Activated naive CD4-positive, alpha-beta T cell treated with anti-CD3 and anti-CD28 coated beads for 36 hours (primary cell): ENCODE results near the gene MDN1. TPM values are rescaled to one million over a fixed set of nuclear protein-coding genes. Genes with fewer than 3 reads are reported as not detected.

Experiments
- CTCF ChIA-PET: fragments of 350-600 bp; sonication (Branson Sonifier 250); formaldehyde crosslinking; loops from one replicate; lab custom pipeline; 2021; ENCODE audit warnings: antibody characterized with exemption; lab: Charles Lee
- DNase-seq: peaks from one replicate; pipeline ENCODE4 v3.0.0-alpha.2; 2020
- H3K27ac Mint-ChIP-seq: one replicate; pipeline ENCODE4 v1.8.0; 2021; ENCODE audit warnings: mild to moderate bottlenecking, mixed read lengths
- H3K27me3 Mint-ChIP-seq: one replicate; pipeline ENCODE4 v1.8.0; 2021; ENCODE audit warnings: low read depth, mixed read lengths
- H3K36me3 Mint-ChIP-seq: one replicate; pipeline ENCODE4 v1.8.0; 2021; ENCODE audit warnings: low read depth, mixed read lengths
- H3K4me1 Mint-ChIP-seq: one replicate; pipeline ENCODE4 v1.8.0; 2021; ENCODE audit warnings: low read depth, mixed read lengths
- H3K4me3 Mint-ChIP-seq: one replicate; pipeline ENCODE4 v1.8.0; 2021; ENCODE audit warnings: mild to moderate bottlenecking, moderate library complexity, mixed read lengths
- H3K9me3 Mint-ChIP-seq: one replicate; pipeline ENCODE4 v1.8.0; 2021; ENCODE audit warnings: mixed read lengths
- intact Hi-C: fragments of 100-400 bp; cut with micrococcal nuclease; formaldehyde crosslinking; loops from one replicate; pipeline ENCODE4 v1.15.1; 2023
- total RNA-seq, 2 experiments: library from RNA; stranded (reverse); gene quantifications; one replicate each; pipeline ENCODE4 v1.2.3, GENCODE V29; 2021

MDN1 gene
- total RNA-seq, 2 experiments from 2014 or later: 42.1 to 52.1 TPM

- Mint-ChIP-seq H3K4me3 (no peak overlapping the region), H3K36me3 (peaks cover 54% of the 10 kb centered on the region), H3K4me1 (no peaks in the 10 kb centered on the region), H3K9me3 (no peaks in the 10 kb centered on the region), H3K27ac (no peak overlapping the region), H3K27me3 (no peaks in the 10 kb centered on the region)
- intact Hi-C loops: no loop called here
- CTCF ChIA-PET: no interaction called here
- DNase-seq: no peak
These were observed 136.6 kb downstream of the MDN1 start for GRCh38 chr6:89682991-89683390.

GRCh38 chr6:89681983-89682564 lies 137.5 kb downstream of the MDN1 start:
- CTCF ChIA-PET: no interaction called here
- Mint-ChIP-seq H3K36me3 (peaks cover 55% of the 10 kb centered on the region), H3K4me3 (no peak overlapping the region), H3K27ac (no peak overlapping the region), H3K9me3 (no peaks in the 10 kb centered on the region), H3K4me1 (no peaks in the 10 kb centered on the region), H3K27me3 (no peaks in the 10 kb centered on the region)
- no peak for DNase-seq
- intact Hi-C loops: no loop called here

DNA sequence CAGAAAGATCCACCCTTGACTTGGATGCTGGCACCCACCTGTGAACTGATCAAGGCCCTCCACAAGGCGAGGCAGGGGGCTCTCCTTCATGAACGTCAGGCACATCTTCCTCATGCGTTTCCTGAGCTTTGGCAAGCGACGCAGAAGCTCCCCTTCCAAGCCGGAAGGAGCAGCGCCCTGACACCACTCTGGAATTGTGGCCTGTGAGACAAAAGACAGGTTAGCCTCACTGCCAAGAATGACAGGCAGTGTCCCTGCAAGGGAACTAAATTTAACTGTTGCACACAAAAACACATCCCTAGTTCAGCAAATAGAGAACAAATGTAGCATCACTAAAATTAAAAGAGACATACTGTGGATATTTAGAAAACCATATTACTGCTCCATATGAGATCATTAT lies 139.0 kb downstream of the MDN1 start:
- Mint-ChIP-seq H3K36me3 (peaks cover 56% of the 10 kb centered on the region), H3K9me3 (no peaks in the 10 kb centered on the region), H3K4me3 (no peak overlapping the region), H3K4me1 (no peaks in the 10 kb centered on the region), H3K27me3 (no peaks in the 10 kb centered on the region), H3K27ac (no peak overlapping the region)
- intact Hi-C loops: no loop called here
- CTCF ChIA-PET: no interaction called here
- no peak for DNase-seq

GRCh38 chr6:89680150-89680549 lies 139.4 kb downstream of the MDN1 start:
- CTCF ChIA-PET: no interaction called here
- H3K36me3 Mint-ChIP-seq: peaks cover 57% of the 10 kb centered on the region
- intact Hi-C loops: no loop called here

DNA sequence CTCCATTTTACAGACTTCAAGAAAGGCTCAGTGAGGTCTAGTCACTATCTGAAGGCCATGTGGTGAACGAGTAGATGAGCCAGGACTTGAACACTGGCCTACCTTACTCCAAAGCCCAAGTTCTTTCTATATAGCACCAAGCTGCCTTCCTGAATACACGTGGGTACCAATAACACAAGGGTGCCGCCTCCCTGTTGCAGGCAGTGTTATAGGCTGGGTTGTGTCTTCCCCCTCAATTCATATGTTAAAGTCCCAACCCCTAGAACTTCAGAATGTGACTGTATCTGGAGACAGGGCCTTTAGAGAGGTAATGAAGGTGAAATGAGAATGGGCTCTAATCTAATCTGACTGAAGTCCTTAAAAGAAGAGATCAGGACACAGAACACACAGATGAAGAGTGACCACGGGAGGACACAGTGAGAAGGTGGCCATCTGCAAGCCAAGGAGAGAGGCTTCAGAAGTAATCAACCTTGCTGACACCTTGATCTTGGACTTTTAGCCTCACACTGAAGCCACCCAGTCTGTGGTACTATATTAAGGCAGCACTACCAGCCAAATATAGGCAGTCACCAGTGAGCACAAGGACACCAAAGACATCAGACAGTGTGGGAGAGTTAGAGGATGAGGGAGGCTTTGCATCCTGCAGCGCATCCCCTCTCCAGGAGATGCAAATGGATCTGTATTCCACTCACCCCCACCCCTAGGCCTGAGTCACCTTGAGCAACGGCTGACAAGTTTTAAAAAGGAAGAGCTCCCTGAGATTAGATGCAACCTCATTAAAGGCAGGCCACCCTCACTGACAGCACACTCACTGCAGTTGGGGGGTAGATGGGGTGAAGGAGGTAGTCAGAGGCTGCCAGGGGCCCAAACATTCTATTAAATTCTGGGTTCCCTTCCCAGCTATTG lies 140.1 kb downstream of the MDN1 start:
- peaks cover 53% of the 10 kb centered on the region for H3K36me3 Mint-ChIP-seq
- H3K4me3 Mint-ChIP-seq: no peak overlapping the region
- CTCF ChIA-PET: interaction anchor here (0.8 to 1.2 kb wide), 2 partner anchors 11 to 307 kb away, joined by 3 read pairs; no protein-coding TSS in a partner anchor
- DNase-seq: no peak
- no peak overlapping the region for H3K27ac Mint-ChIP-seq
- no peaks in the 10 kb centered on the region for H3K9me3 Mint-ChIP-seq
- H3K27me3 Mint-ChIP-seq: no peaks in the 10 kb centered on the region
- intact Hi-C loops: no loop called here
- no peaks in the 10 kb centered on the region for H3K4me1 Mint-ChIP-seq

More at GRCh38 chr6:89680150-89680549, 139.4 kb downstream of the MDN1 start:
- H3K9me3 Mint-ChIP-seq: no peaks in the 10 kb centered on the region
- H3K4me1 Mint-ChIP-seq: no peaks in the 10 kb centered on the region
- no peak overlapping the region for H3K4me3 Mint-ChIP-seq
- H3K27ac Mint-ChIP-seq: no peak overlapping the region
- H3K27me3 Mint-ChIP-seq: no peaks in the 10 kb centered on the region
- no peak for DNase-seq

GRCh38 chr6:89678531-89678930 lies 141.1 kb downstream of the MDN1 start:
- Mint-ChIP-seq H3K4me3 (no peak overlapping the region), H3K9me3 (no peaks in the 10 kb centered on the region), H3K27ac (no peak overlapping the region), H3K27me3 (no peaks in the 10 kb centered on the region), H3K36me3 (peaks cover 51% of the 10 kb centered on the region), H3K4me1 (no peaks in the 10 kb centered on the region)
- CTCF ChIA-PET: interaction anchor here (0.7 to 1.2 kb wide), 2 partner anchors 25 to 306 kb away, joined by 3 to 4 read pairs; no protein-coding TSS in a partner anchor
- intact Hi-C loops: no loop called here
- DNase-seq: no peak

GRCh38 chr6:89675949-89676748 lies 143.4 kb downstream of the MDN1 start:
- intact Hi-C loops: no loop called here
- DNase-seq: no peak
- Mint-ChIP-seq H3K4me1 (no peaks in the 10 kb centered on the region), H3K9me3 (no peaks in the 10 kb centered on the region), H3K4me3 (no peak overlapping the region), H3K27me3 (no peaks in the 10 kb centered on the region), H3K27ac (no peak overlapping the region), H3K36me3 (peaks cover 53% of the 10 kb centered on the region)
- CTCF ChIA-PET: interaction anchor here (0.6 kb wide), 1 partner anchor 295 kb away, joined by 4 read pairs; no protein-coding TSS in a partner anchor

- intact Hi-C loops: no loop called here
- no peak overlapping the region for H3K4me3 Mint-ChIP-seq
- H3K36me3 Mint-ChIP-seq: peaks cover 35% of the 10 kb centered on the region
- no peaks in the 10 kb centered on the region for H3K9me3 Mint-ChIP-seq
- H3K27me3 Mint-ChIP-seq: no peaks in the 10 kb centered on the region
- H3K27ac Mint-ChIP-seq: no peak overlapping the region
- no peaks in the 10 kb centered on the region for H3K4me1 Mint-ChIP-seq
- CTCF ChIA-PET: no interaction called here
- DNase-seq: no peak
These were observed 148.5 kb downstream of the MDN1 start for GRCh38 chr6:89670935-89671565.

DNA sequence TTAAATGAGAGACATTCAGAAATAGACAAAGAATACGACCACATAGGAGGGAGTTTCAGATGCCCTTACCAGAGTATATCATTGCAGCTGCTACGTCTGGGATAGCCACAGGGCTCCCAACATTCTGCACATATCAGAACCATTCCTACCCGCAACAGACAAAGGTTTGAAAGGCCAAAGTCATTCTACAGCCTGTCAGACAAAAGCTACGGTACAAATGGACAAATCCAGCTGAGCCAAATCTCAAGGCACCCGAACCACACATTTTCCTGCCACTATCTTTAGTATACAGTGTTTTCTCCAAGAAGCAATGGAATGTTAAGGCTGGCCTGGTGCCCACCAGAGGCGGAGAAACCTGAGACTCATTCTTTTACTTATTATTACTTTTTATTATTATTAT lies 150.6 kb downstream of the MDN1 start:
- Mint-ChIP-seq H3K4me1 (no peaks in the 10 kb centered on the region), H3K36me3 (peaks cover 35% of the 10 kb centered on the region), H3K4me3 (no peak overlapping the region), H3K27ac (no peak overlapping the region), H3K27me3 (no peaks in the 10 kb centered on the region), H3K9me3 (no peaks in the 10 kb centered on the region)
- intact Hi-C loops: no loop called here
- CTCF ChIA-PET: interaction anchor here (1.3 kb wide), 1 partner anchor 10 kb away, joined by 3 read pairs; no protein-coding TSS in a partner anchor
- DNase-seq: no peak

DNA sequence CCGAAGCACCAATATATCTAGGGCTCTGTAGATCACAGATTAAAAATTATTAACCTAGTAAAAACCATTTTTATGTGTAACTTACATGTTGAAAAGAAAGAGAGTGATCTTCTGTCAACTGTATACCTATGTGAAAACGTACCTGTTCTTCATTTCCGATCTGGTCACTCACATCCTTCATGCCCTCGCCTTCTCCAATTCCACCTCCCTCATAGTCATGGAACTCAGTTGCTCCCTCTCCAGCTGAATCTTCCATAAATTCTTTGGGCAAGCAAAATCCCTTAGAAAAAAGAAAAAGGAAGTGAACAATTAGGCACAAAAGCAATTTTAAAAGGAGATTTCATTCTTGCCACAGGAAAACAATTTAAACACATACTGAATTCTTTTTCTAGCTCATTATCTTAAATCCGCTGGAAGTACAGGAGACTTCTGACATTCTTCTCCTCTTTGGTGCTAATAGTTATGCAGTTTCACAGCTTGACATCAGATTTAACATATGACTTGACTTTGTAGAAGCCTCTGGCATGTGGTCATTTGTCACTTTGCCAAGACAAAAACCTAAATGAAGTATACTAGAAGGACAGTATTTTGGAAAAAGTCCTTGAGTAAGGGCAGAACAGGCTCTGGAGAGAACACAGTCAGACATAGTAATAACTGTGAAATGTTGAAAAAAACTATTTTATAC lies 151.6 kb downstream of the MDN1 start:
- CTCF ChIA-PET: interaction anchor here (1.3 kb wide), 1 partner anchor 11 kb away, joined by 3 read pairs; no protein-coding TSS in a partner anchor
- Mint-ChIP-seq H3K4me3 (no peak overlapping the region), H3K27ac (no peak overlapping the region), H3K27me3 (no peaks in the 10 kb centered on the region), H3K36me3 (peaks cover 36% of the 10 kb centered on the region), H3K4me1 (no peaks in the 10 kb centered on the region), H3K9me3 (no peaks in the 10 kb centered on the region)
- no peak for DNase-seq
- intact Hi-C loops: no loop called here

- H3K36me3 Mint-ChIP-seq: peaks cover 27% of the 10 kb centered on the region
- no peaks in the 10 kb centered on the region for H3K4me1 Mint-ChIP-seq
- H3K27me3 Mint-ChIP-seq: no peaks in the 10 kb centered on the region
- intact Hi-C loops: no loop called here
- DNase-seq: no peak
- no peak overlapping the region for H3K27ac Mint-ChIP-seq
- no peaks in the 10 kb centered on the region for H3K9me3 Mint-ChIP-seq
- CTCF ChIA-PET: no interaction called here
- no peak overlapping the region for H3K4me3 Mint-ChIP-seq
These were observed 156.9 kb downstream of the MDN1 start for GRCh38 chr6:89662659-89663223.
